ENCODE measurements around the gene DLG2.

DLG2 gene

DNA sequence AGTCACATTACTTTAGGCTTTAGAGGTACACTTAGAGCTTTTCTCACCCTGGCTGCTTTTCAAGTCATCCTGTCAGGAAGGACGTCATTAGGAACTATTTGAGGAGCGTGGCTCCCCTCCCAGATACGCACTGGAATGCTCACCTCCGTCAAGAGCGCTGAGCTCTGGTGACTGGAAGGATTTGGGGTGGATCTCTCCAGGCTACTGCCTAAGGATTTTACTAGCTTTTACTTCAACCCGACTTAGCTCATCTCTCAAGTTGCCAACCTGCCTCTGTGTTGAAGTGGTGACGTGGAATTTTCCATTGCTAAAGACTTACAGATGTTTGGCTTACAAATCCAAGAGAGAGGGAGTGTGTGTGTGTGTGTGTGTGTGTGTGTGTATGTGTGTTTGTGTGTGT lies 1985.6 kb downstream of the DLG2 start:
- no peak overlapping the region for H3K4me3 ChIP-seq (replicated peaks in 1 of 2; ENCODE audit: low read depth in 2 of 2, low read length in 2 of 2)
- TF ChIP-seq, protein P1, sequence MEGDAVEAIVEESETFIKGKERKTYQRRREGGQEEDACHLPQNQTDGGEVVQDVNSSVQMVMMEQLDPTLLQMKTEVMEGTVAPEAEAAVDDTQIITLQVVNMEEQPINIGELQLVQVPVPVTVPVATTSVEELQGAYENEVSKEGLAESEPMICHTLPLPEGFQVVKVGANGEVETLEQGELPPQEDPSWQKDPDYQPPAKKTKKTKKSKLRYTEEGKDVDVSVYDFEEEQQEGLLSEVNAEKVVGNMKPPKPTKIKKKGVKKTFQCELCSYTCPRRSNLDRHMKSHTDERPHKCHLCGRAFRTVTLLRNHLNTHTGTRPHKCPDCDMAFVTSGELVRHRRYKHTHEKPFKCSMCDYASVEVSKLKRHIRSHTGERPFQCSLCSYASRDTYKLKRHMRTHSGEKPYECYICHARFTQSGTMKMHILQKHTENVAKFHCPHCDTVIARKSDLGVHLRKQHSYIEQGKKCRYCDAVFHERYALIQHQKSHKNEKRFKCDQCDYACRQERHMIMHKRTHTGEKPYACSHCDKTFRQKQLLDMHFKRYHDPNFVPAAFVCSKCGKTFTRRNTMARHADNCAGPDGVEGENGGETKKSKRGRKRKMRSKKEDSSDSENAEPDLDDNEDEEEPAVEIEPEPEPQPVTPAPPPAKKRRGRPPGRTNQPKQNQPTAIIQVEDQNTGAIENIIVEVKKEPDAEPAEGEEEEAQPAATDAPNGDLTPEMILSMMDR (IDR thresholded peaks at IDR 0.05; ENCODE audit: low read depth, low read length): no peak
- DNase-seq (ENCODE audit: low read depth in 2 of 2): peak; percentile 37 to 57

DNA sequence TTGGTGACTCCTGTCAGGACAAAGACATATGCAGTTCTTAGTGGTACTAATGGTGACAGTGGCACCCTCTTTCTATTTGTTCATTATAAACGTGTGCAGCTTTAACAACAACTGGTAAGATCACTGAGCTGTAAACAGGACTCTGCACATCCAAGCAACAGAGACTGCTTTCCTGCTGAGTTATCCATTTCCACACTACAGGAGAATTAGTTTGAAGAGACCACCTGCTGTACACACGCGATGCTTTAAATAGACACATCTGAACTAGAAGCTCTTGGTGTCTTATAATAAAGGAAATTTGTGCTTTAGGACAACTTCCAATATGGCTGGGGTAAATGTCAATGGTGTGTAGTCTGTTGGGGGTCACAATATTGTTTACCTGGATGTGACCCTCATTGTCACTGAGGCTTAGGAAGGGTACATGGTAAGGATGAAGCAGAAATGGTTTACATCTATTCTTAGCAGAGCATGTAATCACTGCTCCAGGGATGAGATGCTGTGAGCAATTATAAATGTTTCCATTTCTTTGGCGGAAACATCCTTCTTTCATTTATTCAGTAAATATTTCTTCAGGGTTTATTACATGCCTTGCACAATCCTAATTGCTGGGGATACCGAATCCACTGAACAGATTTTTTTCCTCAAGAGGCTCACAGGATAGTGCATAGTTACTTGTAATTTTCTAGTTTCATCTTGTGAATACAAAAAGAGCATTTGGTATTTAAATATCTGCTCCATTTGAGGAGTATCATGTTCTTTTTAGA lies 1987.0 kb downstream of the DLG2 start:
- TF ChIP-seq, protein P1 (IDR thresholded peaks at IDR 0.05; ENCODE audit: low read depth, low read length): no peak

GRCh38 chr11:83635166-83635565 lies 1992.0 kb downstream of the DLG2 start:
- TF ChIP-seq, protein P1 (IDR thresholded peaks at IDR 0.05; ENCODE audit: low read depth, low read length): no peak
- DNase-seq (ENCODE audit: low read depth in 2 of 2): no peak

More for the DNA sequence above, 1987.0 kb downstream of the DLG2 start:
- H3K4me3 ChIP-seq (replicated peaks in 1 of 2; ENCODE audit: low read depth in 2 of 2, low read length in 2 of 2): no peak overlapping the region
- no peak for DNase-seq (ENCODE audit: low read depth in 2 of 2)

DNA sequence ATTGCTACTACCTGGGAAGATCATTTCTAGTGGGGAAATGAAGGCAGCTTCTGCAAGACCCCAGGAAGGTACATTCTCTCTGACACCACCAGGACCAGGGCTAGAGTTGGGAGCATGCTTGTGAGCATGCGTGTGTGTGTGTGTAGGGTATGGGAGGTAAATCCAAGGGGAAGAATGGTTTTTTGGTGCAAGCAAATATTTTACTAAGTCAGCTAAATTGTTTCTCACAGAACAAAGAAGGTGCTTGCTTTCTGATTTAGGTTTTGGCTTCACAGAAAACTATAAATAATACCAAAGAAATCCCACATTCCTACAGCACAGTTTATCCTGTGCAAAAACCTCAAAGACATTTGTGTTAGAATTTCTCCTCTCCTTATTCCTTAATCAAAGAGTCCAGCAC lies 1996.9 kb downstream of the DLG2 start:
- no peak for DNase-seq (ENCODE audit: low read depth in 2 of 2)

More at GRCh38 chr11:83635166-83635565, 1992.0 kb downstream of the DLG2 start:
- H3K4me3 ChIP-seq (replicated peaks in 1 of 2; ENCODE audit: low read depth in 2 of 2, low read length in 2 of 2): no peak overlapping the region

DNA sequence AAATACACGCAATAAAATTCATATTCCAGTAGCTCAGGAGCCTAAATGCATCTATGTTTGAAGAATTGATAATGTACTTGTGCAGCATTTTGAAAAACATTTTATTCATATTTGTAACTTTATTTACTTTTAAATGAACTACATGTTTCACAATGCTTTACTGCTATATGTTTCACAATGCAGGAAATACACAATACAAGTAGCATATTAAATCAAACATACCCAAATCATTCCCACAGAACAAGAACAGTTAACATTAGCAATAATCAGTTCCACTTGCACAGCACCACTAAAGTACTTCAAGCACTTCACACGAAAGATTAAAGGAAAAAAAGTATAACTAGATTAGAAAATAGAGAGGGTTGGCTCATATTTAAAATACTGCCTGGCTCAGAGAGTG lies 1997.4 kb downstream of the DLG2 start:
- H3K4me3 ChIP-seq (replicated peaks in 1 of 2; ENCODE audit: low read depth in 2 of 2, low read length in 2 of 2): no peak overlapping the region
- no peak for DNase-seq (ENCODE audit: low read depth in 2 of 2)
- TF ChIP-seq, protein P1 (IDR thresholded peaks at IDR 0.05; ENCODE audit: low read depth, low read length): no peak

More for the DNA sequence above, 1996.9 kb downstream of the DLG2 start:
- H3K4me3 ChIP-seq (replicated peaks in 1 of 2; ENCODE audit: low read depth in 2 of 2, low read length in 2 of 2): no peak overlapping the region
- TF ChIP-seq, protein P1 (IDR thresholded peaks at IDR 0.05; ENCODE audit: low read depth, low read length): no peak

DNA sequence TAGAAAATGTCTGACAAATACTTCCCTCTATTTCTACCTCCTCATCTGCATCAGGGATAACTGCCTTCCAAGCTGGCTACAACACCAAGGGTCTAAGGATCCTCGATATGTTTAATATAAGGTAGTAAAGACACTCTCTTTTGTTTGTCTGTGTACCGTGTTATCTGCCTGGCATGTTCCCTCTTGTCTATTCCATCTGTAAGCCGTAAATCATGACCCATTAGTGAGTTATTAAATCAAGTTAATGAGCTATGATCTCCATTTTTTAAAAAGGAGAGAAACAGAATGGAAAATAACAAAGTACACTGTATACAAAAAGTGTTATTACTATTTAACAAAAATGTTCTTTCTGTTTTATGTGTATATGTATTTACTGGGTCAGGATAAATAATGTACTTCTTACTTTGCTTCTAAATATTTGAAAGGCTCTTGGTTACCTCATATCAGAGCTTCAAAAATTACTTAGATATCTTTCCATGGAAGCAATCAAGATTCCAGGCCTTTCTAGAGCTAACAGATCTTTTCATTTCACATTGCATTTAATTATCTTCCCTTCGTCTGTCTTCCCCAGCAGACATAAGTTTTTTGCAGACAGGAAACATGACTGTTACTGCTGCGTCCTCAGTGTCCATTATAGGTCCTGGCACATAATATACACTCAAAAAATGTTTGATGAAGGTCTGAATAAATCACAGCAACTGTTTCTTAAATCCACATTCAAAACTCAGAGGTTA lies 1998.4 kb downstream of the DLG2 start:
- TF ChIP-seq, protein P1 (IDR thresholded peaks at IDR 0.05; ENCODE audit: low read depth, low read length): no peak
- H3K4me3 ChIP-seq (replicated peaks in 1 of 2; ENCODE audit: low read depth in 2 of 2, low read length in 2 of 2): no peak overlapping the region
- no peak for DNase-seq (ENCODE audit: low read depth in 2 of 2)
